HCT116 (cell line): ENCODE measurements around the gene SLC4A5. TPM values are rescaled to one million over a fixed set of nuclear protein-coding genes. Genes with fewer than 3 reads are reported as not detected.

Source experiments
- ATAC-seq: fragments of 200-7000 bp; cut with Tn5 transposase; 2 replicates; pipeline ENCODE4 v1.9.1; 2020; ENCODE audit warnings: mild to moderate bottlenecking, moderate library complexity
- BruUV-seq: library from RNA; stranded (reverse); fragments of 400-500 nt; replicated peaks from 2 replicates; lab custom pipeline; 2021; lab: Mats Ljungman, UMichigan
- CTCF ChIA-PET: fragments of 300-600 bp; sonication (Branson Sonifier 250); formaldehyde crosslinking; loops from one replicate; lab custom pipeline; 2021; ENCODE audit warnings: antibody characterized with exemption; lab: Charles Lee
- POLR2A ChIA-PET: fragments of 300-600, 350-600 bp; sonication (Branson Sonifier 250); formaldehyde crosslinking; loops from one replicate; lab custom pipeline; 2021; ENCODE audit warnings: antibody characterized with exemption; lab: Charles Lee
- RAD21 ChIA-PET, 2 experiments: fragments of 300-600 bp; sonication (Branson Sonifier 250); formaldehyde crosslinking; loops; one replicate each; lab custom pipeline; 2023; ENCODE audit warnings: low total read pairs in 2 of 2; ENCODE audit not compliant: uncharacterized antibody in 2 of 2, unreplicated experiment in 2 of 2, low non-redundant PET in 1 of 2; lab: Charles Lee
- DNase-seq: peaks from one replicate; pipeline ENCODE4 v3.0.0-alpha.2; 2010; ENCODE audit warnings: low read depth, low spot score
- H2AFZ ChIP-seq: fragments of 200-600 bp; shearing (Covaris generic), sonication (generic); 2 replicates; pipeline ENCODE4 v1.6.1; 2017; ENCODE audit warnings: low read depth, mixed run types, mixed read lengths, antibody characterized with exemption, low read length; ENCODE audit not compliant: poor library complexity, severe bottlenecking
- H3K27ac ChIP-seq: 2 replicates; pipeline ENCODE4 v1.5.1; 2012; ENCODE audit warnings: low read depth, low read length
- H3K27me3 ChIP-seq: fragments of 200-600 bp; sonication (generic); 2 replicates; pipeline ENCODE4 v1.6.1; 2016; ENCODE audit warnings: mixed run types, low read length, mixed read lengths; ENCODE audit not compliant: insufficient read depth
- H3K36me3 ChIP-seq, 2 experiments: fragments of 200-500 bp in 1 of 2; fragments of 200-600 bp in 1 of 2; sonication (Bioruptor generic) in 1 of 2; sonication (generic) in 1 of 2; 2 replicates each; pipeline versions ENCODE4 v1.5.1 to v1.6.1; 2014 to 2016; ENCODE audit warnings: low read length in 2 of 2, inconsistent platforms in 1 of 2, mixed read lengths in 1 of 2, mixed run types in 1 of 2; ENCODE audit not compliant: insufficient read depth in 2 of 2, control insufficient read depth in 1 of 2
- H3K4me1 ChIP-seq, 2 experiments: fragments of 200-600 bp in 1 of 2; sonication (generic) in 1 of 2; 2 replicates each; pipeline versions ENCODE4 v1.5.1 to v1.6.1; 2012 to 2017; ENCODE audit warnings: low read length in 2 of 2, inconsistent platforms in 1 of 2, mild to moderate bottlenecking in 1 of 2, mixed read lengths in 1 of 2, mixed run types in 1 of 2, moderate library complexity in 1 of 2; ENCODE audit not compliant: insufficient read depth in 2 of 2, control insufficient read depth in 1 of 2
- H3K4me2 ChIP-seq: fragments of 200-600 bp; sonication (generic); 2 replicates; pipeline ENCODE4 v1.6.1; 2017; ENCODE audit warnings: mixed run types, low read length, mixed read lengths
- H3K4me3 ChIP-seq, 2 experiments: fragments of 200-600 bp in 1 of 2; sonication (generic) in 1 of 2; replicated peaks in 1 of 2; 2 replicates each; pipeline ENCODE4 v1.5.1; 2011 to 2016; ENCODE audit warnings: low read length in 2 of 2, control low read depth in 1 of 2, low read depth in 1 of 2, mild to moderate bottlenecking in 1 of 2, mixed read lengths in 1 of 2, mixed run types in 1 of 2
- H3K79me2 ChIP-seq: fragments of 200-600 bp; sonication (generic); 2 replicates; pipeline ENCODE4 v1.6.1; 2017; ENCODE audit warnings: mild to moderate bottlenecking, mixed run types, low read length, moderate library complexity, mixed read lengths; ENCODE audit not compliant: insufficient read depth
- H3K9ac ChIP-seq: fragments of 200-600 bp; sonication (generic); 2 replicates; pipeline ENCODE4 v1.6.1; 2016; ENCODE audit warnings: low read length, mixed read lengths
- H3K9me2 ChIP-seq: fragments of 200-600 bp; sonication (generic), shearing (Covaris generic); 2 replicates; pipeline ENCODE4 v1.6.1; 2017; ENCODE audit warnings: mixed run types, mild to moderate bottlenecking, moderate library complexity; ENCODE audit not compliant: insufficient read depth
- H3K9me3 ChIP-seq, 2 experiments: fragments of 200-500 bp in 1 of 2; fragments of 200-600 bp in 1 of 2; sonication (Bioruptor generic) in 1 of 2; sonication (generic) in 1 of 2; 2 replicates each; pipeline ENCODE4 v1.6.1; 2014 to 2017; ENCODE audit warnings: low read length in 2 of 2, mixed read lengths in 2 of 2, inconsistent platforms in 1 of 2, low read depth in 1 of 2, mild to moderate bottlenecking in 1 of 2, mixed run types in 1 of 2, moderate library complexity in 1 of 2; ENCODE audit not compliant: control insufficient read depth in 1 of 2, insufficient read depth in 1 of 2
- H4K20me1 ChIP-seq: fragments of 200-600 bp; sonication (generic), shearing (Covaris generic); 2 replicates; pipeline ENCODE4 v1.6.1; 2017; ENCODE audit warnings: mixed run types, mild to moderate bottlenecking, moderate library complexity; ENCODE audit not compliant: insufficient read depth
- CBX3 ChIP-seq: IDR thresholded peaks from 2 replicates; pipeline ENCODE4 v1.6.1; 2012; ENCODE audit warnings: low read depth
- CTCF ChIP-seq, 3 experiments: fragments of 200-600 bp in 1 of 3; sonication (generic) in 1 of 3; IDR thresholded peaks in 2 of 3; conservative IDR thresholded peaks in 1 of 3; 2 replicates each; pipeline ENCODE4 v1.5.1; 2012 to 2017; ENCODE audit warnings: low read depth in 2 of 3, low read length in 2 of 3, antibody characterized with exemption in 1 of 3, borderline replicate concordance in 1 of 3, control low read depth in 1 of 3, mild to moderate bottlenecking in 1 of 3, mixed read lengths in 1 of 3, mixed run types in 1 of 3, moderate library complexity in 1 of 3; ENCODE audit not compliant: insufficient read depth in 1 of 3
- EGR1 ChIP-seq: IDR thresholded peaks from 2 replicates; pipeline ENCODE4 v1.6.1; 2012; ENCODE audit warnings: low read depth
- ELF1 ChIP-seq: IDR thresholded peaks from 2 replicates; pipeline ENCODE4 v1.6.1; 2012; ENCODE audit warnings: low read depth, borderline replicate concordance
- EZH2 ChIP-seq: fragments of 200-600 bp; sonication (generic); IDR thresholded peaks from 2 replicates; pipeline ENCODE4 v1.6.1; 2017; ENCODE audit warnings: antibody characterized with exemption, mixed run types
- EZH2phosphoT487 ChIP-seq: fragments of 200-600 bp; IDR thresholded peaks from 2 replicates; pipeline ENCODE4 v1.6.1; 2018; ENCODE audit warnings: antibody characterized with exemption, borderline replicate concordance
- FOSL1 ChIP-seq: IDR thresholded peaks from 2 replicates; pipeline ENCODE4 v1.6.1; 2012; ENCODE audit warnings: low read depth
- JUND ChIP-seq: IDR thresholded peaks from 2 replicates; pipeline ENCODE4 v1.6.1; 2012
- POLR2A ChIP-seq: IDR thresholded peaks from 2 replicates; pipeline ENCODE4 v1.7.0; 2011; ENCODE audit warnings: borderline replicate concordance; ENCODE audit not compliant: insufficient read depth, insufficient read length; ENCODE audit errors: extremely low read depth
- POLR2AphosphoS5 ChIP-seq: IDR thresholded peaks from 2 replicates; pipeline ENCODE4 v1.6.1; 2011; ENCODE audit warnings: mild to moderate bottlenecking, low read depth, low read length, moderate library complexity
- RAD21 ChIP-seq: IDR thresholded peaks from 2 replicates; pipeline ENCODE4 v1.6.1; 2012; ENCODE audit warnings: low read depth, mild to moderate bottlenecking
- REST ChIP-seq: IDR thresholded peaks from 2 replicates; pipeline ENCODE4 v1.6.1; 2012; ENCODE audit warnings: low read depth
- SP1 ChIP-seq: IDR thresholded peaks from 2 replicates; pipeline ENCODE4 v1.6.1; 2012; ENCODE audit warnings: low read depth
- SRF ChIP-seq: IDR thresholded peaks from 2 replicates; pipeline ENCODE4 v1.6.1; 2012; ENCODE audit warnings: low read depth
- TCF7L2 ChIP-seq: IDR thresholded peaks from 2 replicates; pipeline ENCODE4 v1.7.0; 2011; ENCODE audit warnings: borderline replicate concordance, inconsistent platforms; ENCODE audit not compliant: insufficient read depth, insufficient read length; ENCODE audit errors: extremely low read depth
- YY1 ChIP-seq: IDR thresholded peaks from 2 replicates; pipeline ENCODE4 v1.6.1; 2011; ENCODE audit warnings: low read length, low read depth, moderate library complexity, mild to moderate bottlenecking; ENCODE audit not compliant: insufficient replicate concordance; ENCODE audit errors: extremely low read depth
- ZFX ChIP-seq: fragments of 450-650 bp; IDR thresholded peaks from 2 replicates; pipeline ENCODE4 v1.6.1; 2017
- ZNF274 ChIP-seq: fragments of 200-500 bp; sonication (Bioruptor generic); IDR thresholded peaks from 2 replicates; pipeline ENCODE4 v1.6.1; 2014; ENCODE audit warnings: mild to moderate bottlenecking, low read depth, low read length, inconsistent platforms
- intact Hi-C: fragments of 100-400 bp; cut with micrococcal nuclease; formaldehyde crosslinking; loops from 2 replicates; pipeline ENCODE4 v1.10.0; 2022
- total RNA-seq: library from RNA; stranded (reverse); gene quantifications from one replicate; pipeline ENCODE4 v1.2.1, GENCODE V29; 2021; ENCODE audit not compliant: unreplicated experiment
- TF ChIP-seq, protein P1 (sequence below): IDR thresholded peaks from 2 replicates; pipeline ENCODE4 v1.6.1; 2011; ENCODE audit warnings: mild to moderate bottlenecking, low read length, moderate library complexity; ENCODE audit not compliant: insufficient replicate concordance; ENCODE audit errors: extremely low read depth
- TF ChIP-seq, protein P2 (sequence below): IDR thresholded peaks from 2 replicates; pipeline ENCODE4 v1.6.1; 2012

SLC4A5 gene
- total RNA-seq, 1 experiment from 2014 or later: 0.91 TPM

DNA sequence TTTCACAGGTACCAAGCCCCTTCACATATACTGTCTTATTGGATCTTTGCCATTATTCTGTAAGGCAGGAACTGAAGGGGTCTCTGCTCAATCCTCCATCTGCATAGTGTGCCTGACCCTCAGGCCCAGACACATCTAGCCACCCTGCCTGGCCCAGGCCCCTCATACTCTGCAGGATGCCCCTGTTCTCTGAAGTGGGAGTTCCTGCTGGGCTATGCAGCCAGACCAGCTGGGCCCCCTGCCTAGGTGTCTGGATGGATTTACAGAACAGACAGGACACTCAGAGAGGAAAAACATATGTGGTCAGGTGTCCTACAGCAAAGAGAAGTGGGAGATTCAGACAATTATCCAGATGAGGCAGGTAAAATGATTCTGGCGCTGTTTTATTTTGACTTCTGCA, 42.0 kb downstream of the SLC4A5 start:
- intact Hi-C loops: no loop called here
- ChIA-PET POLR2A (no interaction called here), CTCF (no interaction called here), RAD21 (no interaction called here)
- no peak overlapping the region for H3K4me2 ChIP-seq
- no TSS peak for BruUV-seq
- H3K4me1 ChIP-seq: no peaks in the 10 kb centered on the region
- H4K20me1 ChIP-seq: no peaks in the 10 kb centered on the region
- H3K27me3 ChIP-seq: no peaks in the 10 kb centered on the region
- no peaks in the 10 kb centered on the region for H3K36me3 ChIP-seq
- no peak overlapping the region for H2AFZ ChIP-seq
- no peaks in the 10 kb centered on the region for H3K9me2 ChIP-seq
- no peaks in the 10 kb centered on the region for H3K79me2 ChIP-seq
- no peak overlapping the region for H3K9ac ChIP-seq
- H3K4me3 ChIP-seq: no peak overlapping the region
- no peak for ATAC-seq
- no peak for DNase-seq
- H3K9me3 ChIP-seq: peaks cover 0 to 5% of the 10 kb centered on the region in 2 experiments; a peak in 1 of 4 replicates
- H3K27ac ChIP-seq: no peak overlapping the region
- TF ChIP-seq CTCF (IDR thresholded peaks at IDR 0.05 in 2 of 3, conservative IDR thresholded peaks at IDR 0.05 in 1 of 3; ENCODE audit: borderline replicate concordance in 1 of 3, insufficient read depth in 1 of 3, low read depth in 2 of 3, low read length in 2 of 3): no peak
- TF ChIP-seq SP1: no peak
- TF ChIP-seq EGR1: no peak
- no peak for TF ChIP-seq CBX3
- TF ChIP-seq, protein P1, sequence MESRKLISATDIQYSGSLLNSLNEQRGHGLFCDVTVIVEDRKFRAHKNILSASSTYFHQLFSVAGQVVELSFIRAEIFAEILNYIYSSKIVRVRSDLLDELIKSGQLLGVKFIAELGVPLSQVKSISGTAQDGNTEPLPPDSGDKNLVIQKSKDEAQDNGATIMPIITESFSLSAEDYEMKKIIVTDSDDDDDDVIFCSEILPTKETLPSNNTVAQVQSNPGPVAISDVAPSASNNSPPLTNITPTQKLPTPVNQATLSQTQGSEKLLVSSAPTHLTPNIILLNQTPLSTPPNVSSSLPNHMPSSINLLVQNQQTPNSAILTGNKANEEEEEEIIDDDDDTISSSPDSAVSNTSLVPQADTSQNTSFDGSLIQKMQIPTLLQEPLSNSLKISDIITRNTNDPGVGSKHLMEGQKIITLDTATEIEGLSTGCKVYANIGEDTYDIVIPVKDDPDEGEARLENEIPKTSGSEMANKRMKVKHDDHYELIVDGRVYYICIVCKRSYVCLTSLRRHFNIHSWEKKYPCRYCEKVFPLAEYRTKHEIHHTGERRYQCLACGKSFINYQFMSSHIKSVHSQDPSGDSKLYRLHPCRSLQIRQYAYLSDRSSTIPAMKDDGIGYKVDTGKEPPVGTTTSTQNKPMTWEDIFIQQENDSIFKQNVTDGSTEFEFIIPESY: no peak
- TF ChIP-seq REST: no peak
- TF ChIP-seq JUND: no peak
- no peak for TF ChIP-seq ZNF274
- TF ChIP-seq POLR2A: no peak
- TF ChIP-seq EZH2: no peak
- TF ChIP-seq ZFX: no peak
- TF ChIP-seq, protein P2, sequence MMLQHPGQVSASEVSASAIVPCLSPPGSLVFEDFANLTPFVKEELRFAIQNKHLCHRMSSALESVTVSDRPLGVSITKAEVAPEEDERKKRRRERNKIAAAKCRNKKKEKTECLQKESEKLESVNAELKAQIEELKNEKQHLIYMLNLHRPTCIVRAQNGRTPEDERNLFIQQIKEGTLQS: no peak
- TF ChIP-seq SRF: no peak
- TF ChIP-seq EZH2phosphoT487: no peak
- no peak for TF ChIP-seq YY1
- no peak for TF ChIP-seq ELF1
- TF ChIP-seq POLR2AphosphoS5: no peak
- no peak for TF ChIP-seq TCF7L2
- TF ChIP-seq FOSL1: no peak
- no peak for TF ChIP-seq RAD21
